Endothelial cell of umbilical vein (primary cell): ENCODE data around the gene GID4. TPM values are rescaled to one million over a fixed set of nuclear protein-coding genes. Genes with fewer than 3 reads are reported as not detected.

Experiments
- BruUV-seq: library from RNA; stranded (reverse); fragments of 400-500 nt; replicated peaks from 2 replicates; lab custom pipeline; 2021; lab: Mats Ljungman, UMichigan
- CTCF ChIA-PET: fragments of 300-600, 350-600 bp; sonication (Branson Sonifier 250); formaldehyde crosslinking; loops from one replicate; lab custom pipeline; 2021; ENCODE audit warnings: antibody characterized with exemption, inconsistent platforms; lab: Charles Lee
- POLR2A ChIA-PET: fragments of 300-600, 350-600 bp; sonication (Branson Sonifier 250); formaldehyde crosslinking; loops from one replicate; lab custom pipeline; 2021; ENCODE audit warnings: antibody characterized with exemption, inconsistent platforms; lab: Charles Lee
- DNase-seq: peaks from one replicate; pipeline ENCODE4 v3.0.0-alpha.2; 2011; ENCODE audit warnings: low read depth, low spot score
- FAIRE-seq: peaks from 2 replicates; lab custom pipeline; 2011; peaks lifted over from hg19 to GRCh38; lab: Jason Lieb, UNC
- H2AFZ ChIP-seq: 2 replicates; pipeline ENCODE4 v1.6.0; 2012; ENCODE audit warnings: low read depth, low read length, control low read depth, inconsistent platforms
- H3K27ac ChIP-seq: 2 replicates; pipeline ENCODE4 v1.5.1; 2011; ENCODE audit warnings: low read depth, mild to moderate bottlenecking, control low read depth, low read length, moderate library complexity; ENCODE audit not compliant: insufficient read depth
- H3K27me3 ChIP-seq, 2 experiments: 2 replicates each; pipeline versions ENCODE4 v1.6.0 to v1.6.1; 2011; ENCODE audit warnings: low read length in 2 of 2, mixed read lengths in 1 of 2; ENCODE audit not compliant: control insufficient read depth in 2 of 2, insufficient read depth in 2 of 2
- H3K36me3 ChIP-seq, 2 experiments: 2 replicates in 1 of 2; 3 replicates in 1 of 2; pipeline ENCODE4 v1.5.1; 2011; ENCODE audit warnings: low read length in 2 of 2, mild to moderate bottlenecking in 1 of 2, moderate library complexity in 1 of 2; ENCODE audit not compliant: control insufficient read depth in 2 of 2, insufficient read depth in 2 of 2; ENCODE audit errors: extremely low read depth in 1 of 2
- H3K4me1 ChIP-seq: 3 replicates; pipeline ENCODE4 v1.5.1; 2011; ENCODE audit warnings: mild to moderate bottlenecking, low read length; ENCODE audit not compliant: control insufficient read depth, insufficient read depth; ENCODE audit errors: extremely low read depth
- H3K4me2 ChIP-seq: 2 replicates; pipeline ENCODE4 v1.6.1; 2011; ENCODE audit warnings: low read length, control low read depth, mixed read lengths; ENCODE audit not compliant: insufficient read depth
- H3K4me3 ChIP-seq, 3 experiments: fragments of 200-600 bp in 1 of 3; sonication (generic), shearing (Covaris generic) in 1 of 3; replicated peaks in 1 of 3; 2 replicates each; pipeline ENCODE4 v1.5.1; 2011 to 2016; ENCODE audit warnings: control low read depth in 3 of 3, low read length in 3 of 3, mild to moderate bottlenecking in 2 of 3, inconsistent platforms in 1 of 3, low read depth in 1 of 3, moderate library complexity in 1 of 3; ENCODE audit not compliant: insufficient read depth in 1 of 3
- H3K79me2 ChIP-seq: 2 replicates; pipeline ENCODE4 v1.6.0; 2012; ENCODE audit warnings: low read length, inconsistent platforms; ENCODE audit not compliant: control insufficient read depth, insufficient read depth
- H3K9ac ChIP-seq: replicated peaks from 2 replicates; pipeline ENCODE3; 2011; ENCODE audit warnings: low read length, control low read depth; ENCODE audit not compliant: insufficient read depth; ENCODE audit errors: extremely low read depth
- H3K9me1 ChIP-seq: replicated peaks from 3 replicates; pipeline ENCODE4 v1.6.0; 2011; ENCODE audit warnings: mild to moderate bottlenecking, low read length; ENCODE audit not compliant: control insufficient read depth, insufficient read depth; ENCODE audit errors: extremely low read depth
- H3K9me3 ChIP-seq: replicated peaks from 2 replicates; pipeline ENCODE4 v1.5.1; 2012; ENCODE audit warnings: low read length, inconsistent platforms; ENCODE audit not compliant: control insufficient read depth, insufficient read depth
- H4K20me1 ChIP-seq: replicated peaks from 2 replicates; pipeline ENCODE3; 2011; ENCODE audit warnings: mild to moderate bottlenecking, low read length; ENCODE audit not compliant: control insufficient read depth, insufficient read depth; ENCODE audit errors: extremely low read depth
- EZH2 ChIP-seq: IDR thresholded peaks from 2 replicates; pipeline ENCODE4 v1.6.1; 2012; ENCODE audit warnings: borderline replicate concordance, low read depth, mild to moderate bottlenecking, moderate library complexity, low read length, inconsistent platforms; ENCODE audit not compliant: severe bottlenecking
- FOS ChIP-seq: IDR thresholded peaks from 2 replicates; pipeline ENCODE4 v1.6.1; 2011; ENCODE audit warnings: mild to moderate bottlenecking, low read length, moderate library complexity, borderline replicate concordance; ENCODE audit not compliant: insufficient read depth
- GATA2 ChIP-seq: IDR thresholded peaks from 2 replicates; pipeline ENCODE4 v1.7.0; 2011; ENCODE audit warnings: low read depth, mild to moderate bottlenecking, moderate library complexity, mixed read lengths, low read length; ENCODE audit not compliant: insufficient read length, insufficient read depth
- JUN ChIP-seq: IDR thresholded peaks from 2 replicates; pipeline ENCODE4 v1.6.1; 2011; ENCODE audit warnings: borderline replicate concordance, low read depth; ENCODE audit not compliant: insufficient read length, insufficient read depth
- MYC ChIP-seq: IDR thresholded peaks from one replicate; pipeline ENCODE4 v1.6.1; 2011; ENCODE audit warnings: mild to moderate bottlenecking, low read depth, low read length
- POLR2A ChIP-seq: IDR thresholded peaks from 2 replicates; pipeline ENCODE4 v1.6.1; 2012; ENCODE audit warnings: low read depth, mild to moderate bottlenecking, control low read depth, low read length
- POLR2AphosphoS5 ChIP-seq: IDR thresholded peaks from 2 replicates; pipeline ENCODE4 v1.6.1; 2012; ENCODE audit warnings: low read depth, mild to moderate bottlenecking, control low read depth, low read length, moderate library complexity; ENCODE audit not compliant: insufficient read depth
- dilution Hi-C: fragments of 300-500 bp; cut with MboI; formaldehyde crosslinking; loops from one replicate; pipeline ENCODE4 v1.15.0; 2019; ENCODE audit warnings: low sequenced_read_pairs; ENCODE audit not compliant: extremely low pct_ligation_motif_present
- intact Hi-C: fragments of 100-400 bp; cut with micrococcal nuclease; formaldehyde crosslinking; loops from one replicate; pipeline ENCODE4 v1.10.0; 2022
- polyA plus RNA-seq, 4 experiments: library from polyadenylated mRNA; depleted of rRNA in 3 of 4; stranded (reverse) in 3 of 4; unstranded in 1 of 4; fragments of >200 nt; gene quantifications; 2 replicates each; pipeline versions ENCODE4 v1.2.1 to v1.2.3, GENCODE V29; 2011 to 2012; ENCODE audit warnings: missing spikeins in 1 of 4
- total RNA-seq: library from RNA; stranded (reverse); gene quantifications from 2 replicates; pipeline ENCODE4 v1.2.3, GENCODE V29; 2021
- TF ChIP-seq, protein P1 (sequence below), 2 donors: IDR thresholded peaks; 1 replicate in 1 of 2; 2 replicates in 1 of 2; pipeline ENCODE4 v1.5.1; 2011; ENCODE audit warnings: low read length in 2 of 2, mild to moderate bottlenecking in 2 of 2, moderate library complexity in 2 of 2, control low read depth in 1 of 2, inconsistent platforms in 1 of 2, low read depth in 1 of 2; ENCODE audit not compliant: insufficient read depth in 1 of 2; ENCODE audit errors: extremely low read depth in 1 of 2
- TF ChIP-seq, protein P2 (sequence below): IDR thresholded peaks from 2 replicates; pipeline ENCODE4 v1.6.1; 2011; ENCODE audit not compliant: insufficient read depth, insufficient read length

GID4 gene
- total and polyA plus RNA-seq, 2 donors (not counting 3 experiments of a cell fraction or from before 2014, with no cell fraction given), result 6.4 to 11.3 TPM

- H3K9ac ChIP-seq, result peak overlapping the region; percentile 24
- H3K4me3 ChIP-seq, result no peak overlapping the region
- no peaks in the 10 kb centered on the region for H3K9me1 ChIP-seq
- H4K20me1 ChIP-seq, result no peaks in the 10 kb centered on the region
- DNase-seq (peak; percentile 87), FAIRE-seq (peak; percentile 97)
- POLR2A ChIA-PET, result interaction anchor here (1.0 kb wide), 1 partner anchor 74 kb away, joined by 3 read pairs; no protein-coding TSS in a partner anchor
- H3K9me3 ChIP-seq, result no peaks in the 10 kb centered on the region
- peak overlapping the region; percentile 68 for H2AFZ ChIP-seq
- intact Hi-C loops (loop anchor here (2.0 to 5.0 kb wide), 2 partner anchors 155 to 219 kb away; no protein-coding TSS in a partner anchor), dilution Hi-C loops (loop anchor here (25.0 kb wide), 1 partner anchor 145 kb away; no protein-coding TSS in a partner anchor)
- H3K4me1 ChIP-seq, result peaks cover 11% of the 10 kb centered on the region
- H3K36me3 ChIP-seq, result no peaks in the 10 kb centered on the region
- H3K27me3 ChIP-seq, result no peaks in the 10 kb centered on the region
- peaks cover 3% of the 10 kb centered on the region for H3K79me2 ChIP-seq
- H3K4me2 ChIP-seq, result no peak overlapping the region
- no TSS peak for BruUV-seq
- peak overlapping the region; percentile 81 for H3K27ac ChIP-seq
- CTCF ChIA-PET, result interaction anchor here (1.1 to 5.2 kb wide), 6 partner anchors 30 to 144 kb away, joined by 4 to 70 read pairs (median 20); no protein-coding TSS in a partner anchor
- no peak for TF ChIP-seq GATA2
- no peak for TF ChIP-seq MYC
- peak; percentile 51 for TF ChIP-seq POLR2AphosphoS5
- TF ChIP-seq POLR2A, result no peak
- TF ChIP-seq, protein P1, sequence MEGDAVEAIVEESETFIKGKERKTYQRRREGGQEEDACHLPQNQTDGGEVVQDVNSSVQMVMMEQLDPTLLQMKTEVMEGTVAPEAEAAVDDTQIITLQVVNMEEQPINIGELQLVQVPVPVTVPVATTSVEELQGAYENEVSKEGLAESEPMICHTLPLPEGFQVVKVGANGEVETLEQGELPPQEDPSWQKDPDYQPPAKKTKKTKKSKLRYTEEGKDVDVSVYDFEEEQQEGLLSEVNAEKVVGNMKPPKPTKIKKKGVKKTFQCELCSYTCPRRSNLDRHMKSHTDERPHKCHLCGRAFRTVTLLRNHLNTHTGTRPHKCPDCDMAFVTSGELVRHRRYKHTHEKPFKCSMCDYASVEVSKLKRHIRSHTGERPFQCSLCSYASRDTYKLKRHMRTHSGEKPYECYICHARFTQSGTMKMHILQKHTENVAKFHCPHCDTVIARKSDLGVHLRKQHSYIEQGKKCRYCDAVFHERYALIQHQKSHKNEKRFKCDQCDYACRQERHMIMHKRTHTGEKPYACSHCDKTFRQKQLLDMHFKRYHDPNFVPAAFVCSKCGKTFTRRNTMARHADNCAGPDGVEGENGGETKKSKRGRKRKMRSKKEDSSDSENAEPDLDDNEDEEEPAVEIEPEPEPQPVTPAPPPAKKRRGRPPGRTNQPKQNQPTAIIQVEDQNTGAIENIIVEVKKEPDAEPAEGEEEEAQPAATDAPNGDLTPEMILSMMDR (IDR thresholded peaks at IDR 0.05; ENCODE audit: extremely low read depth in 1 of 2, insufficient read depth in 1 of 2, low read depth in 1 of 2, low read length in 2 of 2), result no peak
- TF ChIP-seq FOS, result peak; percentile 69
- no peak for TF ChIP-seq EZH2
- no peak for TF ChIP-seq JUN
- TF ChIP-seq, protein P2, sequence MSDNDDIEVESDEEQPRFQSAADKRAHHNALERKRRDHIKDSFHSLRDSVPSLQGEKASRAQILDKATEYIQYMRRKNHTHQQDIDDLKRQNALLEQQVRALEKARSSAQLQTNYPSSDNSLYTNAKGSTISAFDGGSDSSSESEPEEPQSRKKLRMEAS, result no peak
Observed at GRCh38 chr17:18031955-18032354, 7.3 kb upstream of the GID4 start.
